ENCODE measurements around the gene TRIO.

TRIO gene

DNA sequence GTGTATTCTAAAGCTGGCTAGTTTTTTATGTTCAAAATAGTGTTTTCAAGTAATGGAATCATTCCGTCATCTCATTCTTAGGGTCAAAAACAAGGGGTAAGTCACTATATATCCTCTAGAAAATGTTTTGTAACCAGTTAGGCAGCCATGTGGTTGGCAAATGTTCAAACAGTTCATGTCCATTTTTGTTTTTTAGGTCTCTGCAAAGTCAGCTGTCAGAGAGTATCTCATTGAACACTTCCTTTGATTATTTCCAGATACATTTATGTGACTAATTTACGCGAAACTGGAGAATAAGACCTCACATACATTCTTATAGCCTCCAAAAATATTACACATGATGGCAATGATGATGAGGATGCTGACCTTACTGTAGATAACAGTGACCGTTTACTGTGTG lies 50.4 kb downstream of the TRIO start:
- Histone ChIP-seq H3K36me3 (ENCODE audit: insufficient read depth, low read length) (no peaks in the 10 kb centered on the region), H3K4me3 (no peak overlapping the region), H3K9ac (ENCODE audit: insufficient read length) (no peak overlapping the region), H3K27ac (no peak overlapping the region), H3K9me3 (ENCODE audit: low read depth, low read length) (no peaks in the 10 kb centered on the region)
- DNase-seq (ENCODE audit: low read depth, low spot score): no peak
- TF ChIP-seq EZH2 (IDR thresholded peaks at IDR 0.05): no peak
- TF ChIP-seq FOXP2 (optimal IDR thresholded peaks at IDR 0.05; ENCODE audit: control extremely low read depth, extremely low read length, insufficient read depth): no peak

DNA sequence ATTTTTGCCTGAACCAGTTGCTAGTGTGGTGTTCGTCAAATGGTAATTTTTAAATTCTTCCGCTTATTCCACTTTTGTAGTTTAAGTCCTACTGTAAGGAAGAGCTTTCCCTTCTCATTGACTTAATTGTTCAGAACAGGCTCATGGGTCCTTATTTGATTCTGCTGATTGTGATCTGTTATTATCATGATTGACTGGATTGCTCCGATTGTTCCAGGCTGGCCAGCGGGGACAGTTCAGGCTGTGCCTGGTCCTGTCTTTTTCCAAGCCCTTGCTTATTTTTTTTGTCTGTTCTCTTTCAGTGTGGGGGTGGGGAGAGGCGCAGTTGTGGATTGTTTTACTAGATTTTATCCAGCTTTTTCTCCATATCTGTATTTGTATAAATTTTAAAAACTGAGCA lies 52.4 kb downstream of the TRIO start:
- H3K9me3 ChIP-seq (ENCODE audit: low read depth, low read length): no peaks in the 10 kb centered on the region
- TF ChIP-seq FOXP2 (optimal IDR thresholded peaks at IDR 0.05; ENCODE audit: control extremely low read depth, extremely low read length, insufficient read depth) (no peak), POLR2AphosphoS5 (IDR thresholded peaks at IDR 0.05; ENCODE audit: borderline replicate concordance, low read depth, low read length) (no peak), EZH2 (IDR thresholded peaks at IDR 0.05) (no peak)
- H3K27ac ChIP-seq: no peak overlapping the region

GRCh38 chr5:14197056-14197455 lies 53.9 kb downstream of the TRIO start:
- Histone ChIP-seq H3K9me3 (ENCODE audit: low read depth, low read length) (no peaks in the 10 kb centered on the region), H3K36me3 (ENCODE audit: insufficient read depth, low read length) (no peaks in the 10 kb centered on the region), H3K4me3 (no peak overlapping the region), H3K9ac (ENCODE audit: insufficient read length) (no peak overlapping the region), H3K27ac (no peak overlapping the region)
- TF ChIP-seq POLR2AphosphoS5 (IDR thresholded peaks at IDR 0.05; ENCODE audit: borderline replicate concordance, low read depth, low read length) (no peak), FOXP2 (optimal IDR thresholded peaks at IDR 0.05; ENCODE audit: control extremely low read depth, extremely low read length, insufficient read depth) (no peak), EZH2 (IDR thresholded peaks at IDR 0.05) (no peak)
- no peak for DNase-seq (ENCODE audit: low read depth, low spot score)

More for the DNA sequence above, 52.4 kb downstream of the TRIO start:
- H3K4me3 ChIP-seq: no peak overlapping the region
- DNase-seq (ENCODE audit: low read depth, low spot score): no peak
- no peak overlapping the region for H3K9ac ChIP-seq (ENCODE audit: insufficient read length)
- no peaks in the 10 kb centered on the region for H3K36me3 ChIP-seq (ENCODE audit: insufficient read depth, low read length)

- H3K9ac ChIP-seq (ENCODE audit: insufficient read length): no peak overlapping the region
- H3K36me3 ChIP-seq (ENCODE audit: insufficient read depth, low read length): no peaks in the 10 kb centered on the region
- H3K4me3 ChIP-seq: no peak overlapping the region
- no peaks in the 10 kb centered on the region for H3K9me3 ChIP-seq (ENCODE audit: low read depth, low read length)
- DNase-seq (ENCODE audit: low read depth, low spot score): no peak
- no peak for TF ChIP-seq POLR2AphosphoS5 (IDR thresholded peaks at IDR 0.05; ENCODE audit: borderline replicate concordance, low read depth, low read length)
- TF ChIP-seq EZH2 (IDR thresholded peaks at IDR 0.05): no peak
- TF ChIP-seq FOXP2 (optimal IDR thresholded peaks at IDR 0.05; ENCODE audit: control extremely low read depth, extremely low read length, insufficient read depth): no peak
- no peak overlapping the region for H3K27ac ChIP-seq
Observed at GRCh38 chr5:14199902-14200301, 56.8 kb downstream of the TRIO start.

DNA sequence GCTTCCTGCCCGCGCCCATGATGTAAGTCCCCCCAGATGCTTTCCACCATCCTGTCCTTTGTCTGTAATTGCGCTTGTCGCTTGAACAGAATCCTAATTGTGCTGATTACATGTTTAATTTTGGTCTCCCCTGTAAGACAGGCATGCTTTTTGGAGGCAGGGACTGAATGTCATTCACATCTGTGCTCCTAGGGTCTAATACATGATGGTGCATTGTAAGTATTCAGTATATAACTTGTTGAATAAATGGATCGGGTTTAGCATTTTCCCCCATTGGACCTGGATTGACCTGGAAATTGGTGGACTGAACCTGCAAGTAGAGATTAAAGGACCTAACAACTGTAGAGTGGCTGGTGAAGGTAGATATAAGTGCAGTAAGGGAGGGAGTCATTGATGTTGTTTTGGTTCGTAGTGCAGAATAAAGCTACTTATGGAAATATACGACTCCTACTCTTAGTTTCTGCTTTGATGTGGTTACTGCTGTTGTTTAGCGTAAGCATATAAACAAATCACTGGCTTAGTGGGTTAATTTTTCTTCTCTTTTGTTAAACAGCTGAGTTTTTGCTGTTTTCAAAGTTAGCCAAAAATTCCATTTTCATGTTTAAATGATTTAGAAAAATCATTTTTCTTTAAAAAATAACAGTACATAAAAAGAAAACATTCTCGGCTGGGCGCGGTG lies 57.3 kb downstream of the TRIO start:
- DNase-seq (ENCODE audit: low read depth, low spot score): no peak
- Histone ChIP-seq H3K27ac (no peak overlapping the region), H3K4me3 (no peak overlapping the region), H3K9me3 (ENCODE audit: low read depth, low read length) (no peaks in the 10 kb centered on the region), H3K36me3 (ENCODE audit: insufficient read depth, low read length) (no peaks in the 10 kb centered on the region), H3K9ac (ENCODE audit: insufficient read length) (no peak overlapping the region)
- TF ChIP-seq FOXP2 (optimal IDR thresholded peaks at IDR 0.05; ENCODE audit: control extremely low read depth, extremely low read length, insufficient read depth) (no peak), POLR2AphosphoS5 (IDR thresholded peaks at IDR 0.05; ENCODE audit: borderline replicate concordance, low read depth, low read length) (no peak), EZH2 (IDR thresholded peaks at IDR 0.05) (no peak)

- Histone ChIP-seq H3K27ac (no peak overlapping the region), H3K36me3 (ENCODE audit: insufficient read depth, low read length) (no peaks in the 10 kb centered on the region), H3K9me3 (ENCODE audit: low read depth, low read length) (no peaks in the 10 kb centered on the region), H3K4me3 (no peak overlapping the region), H3K9ac (ENCODE audit: insufficient read length) (no peak overlapping the region)
- TF ChIP-seq POLR2AphosphoS5 (IDR thresholded peaks at IDR 0.05; ENCODE audit: borderline replicate concordance, low read depth, low read length) (no peak), FOXP2 (optimal IDR thresholded peaks at IDR 0.05; ENCODE audit: control extremely low read depth, extremely low read length, insufficient read depth) (no peak), EZH2 (IDR thresholded peaks at IDR 0.05) (no peak)
- no peak for DNase-seq (ENCODE audit: low read depth, low spot score)
Observed at GRCh38 chr5:14201325-14202045, 58.3 kb downstream of the TRIO start.

- no peaks in the 10 kb centered on the region for H3K36me3 ChIP-seq (ENCODE audit: insufficient read depth, low read length)
- TF ChIP-seq FOXP2 (optimal IDR thresholded peaks at IDR 0.05; ENCODE audit: control extremely low read depth, extremely low read length, insufficient read depth) (no peak), EZH2 (IDR thresholded peaks at IDR 0.05) (no peak), POLR2AphosphoS5 (IDR thresholded peaks at IDR 0.05; ENCODE audit: borderline replicate concordance, low read depth, low read length) (peak; percentile 35; the same call in 1 of the 2 replicates)
- H3K9ac ChIP-seq (ENCODE audit: insufficient read length): no peak overlapping the region
- H3K9me3 ChIP-seq (ENCODE audit: low read depth, low read length): no peaks in the 10 kb centered on the region
- DNase-seq (ENCODE audit: low read depth, low spot score): peak; percentile 75
- no peak overlapping the region for H3K27ac ChIP-seq
- H3K4me3 ChIP-seq: peak overlapping the region; percentile 14; the same call in 1 of the 2 replicates
Observed at GRCh38 chr5:14202462-14202861, 59.3 kb downstream of the TRIO start.

DNA sequence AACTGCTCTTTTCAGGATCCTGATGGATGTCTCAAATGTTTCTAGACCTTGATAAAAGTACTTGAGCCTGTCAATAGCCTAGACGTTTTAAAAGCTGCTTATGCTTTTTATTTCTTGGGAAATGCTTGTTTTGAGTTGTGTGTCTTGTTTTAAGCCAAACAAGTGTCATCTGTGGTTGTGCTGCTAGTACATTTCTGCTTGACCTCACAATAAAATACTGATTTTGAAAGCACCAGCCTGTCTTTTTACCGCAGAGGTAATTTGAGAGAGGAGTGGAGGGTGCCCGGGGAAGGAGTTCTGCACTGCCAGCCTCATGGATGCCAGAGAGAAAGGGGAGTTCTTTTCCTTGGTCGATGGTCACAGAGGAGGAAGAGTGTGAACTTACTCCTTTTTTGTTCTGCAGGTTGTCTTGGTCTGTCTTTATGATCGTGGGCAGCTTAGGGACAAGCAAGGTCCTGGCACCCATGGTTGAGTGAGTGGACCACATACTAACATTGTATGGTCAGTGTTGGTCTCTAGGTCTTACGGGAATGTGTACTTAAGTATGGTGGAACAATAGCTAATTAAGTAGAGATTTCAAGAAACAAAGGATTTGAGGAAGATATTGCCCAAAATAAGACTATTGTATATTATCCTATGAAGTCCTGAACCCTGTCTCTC lies 61.0 kb downstream of the TRIO start:
- H3K9ac ChIP-seq (ENCODE audit: insufficient read length): no peak overlapping the region
- no peak overlapping the region for H3K27ac ChIP-seq
- no peaks in the 10 kb centered on the region for H3K36me3 ChIP-seq (ENCODE audit: insufficient read depth, low read length)
- no peaks in the 10 kb centered on the region for H3K9me3 ChIP-seq (ENCODE audit: low read depth, low read length)
- H3K4me3 ChIP-seq: no peak overlapping the region
- no peak for TF ChIP-seq POLR2AphosphoS5 (IDR thresholded peaks at IDR 0.05; ENCODE audit: borderline replicate concordance, low read depth, low read length)
- TF ChIP-seq FOXP2 (optimal IDR thresholded peaks at IDR 0.05; ENCODE audit: control extremely low read depth, extremely low read length, insufficient read depth): no peak
- no peak for TF ChIP-seq EZH2 (IDR thresholded peaks at IDR 0.05)
- no peak for DNase-seq (ENCODE audit: low read depth, low spot score)
